ENCODE data around the gene PMEL. TPM values are rescaled to one million over a fixed set of nuclear protein-coding genes. Genes with fewer than 3 reads are reported as not detected.

Gene PMEL
- total RNA-seq, 1 experiment from 2014 or later = 5.8 TPM

DNA sequence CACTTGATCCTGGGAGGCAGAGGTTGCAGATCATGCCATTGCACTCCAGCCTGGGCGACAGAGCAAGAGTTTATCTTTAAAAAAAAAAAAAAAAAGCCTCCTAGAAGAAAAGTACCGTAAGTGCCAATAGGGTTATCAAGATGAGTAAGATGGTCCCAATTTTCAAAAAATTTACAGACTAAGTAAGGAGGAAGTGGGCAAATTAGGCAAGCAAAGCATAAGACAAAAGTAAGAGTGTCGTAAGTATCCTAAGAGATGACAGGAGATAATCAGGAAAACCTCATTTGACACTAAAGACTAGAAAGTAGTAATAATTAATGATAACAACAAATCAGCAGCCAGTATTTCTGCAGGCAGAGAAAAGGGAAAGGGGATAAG, 50.4 kb downstream of the PMEL start:
- H2AFZ ChIP-seq (ENCODE audit: low read depth, low read length, poor library complexity, severe bottlenecking) = no peak overlapping the region
- peaks cover 27 to 47% of the 10 kb centered on the region in 2 experiments for H3K4me1 ChIP-seq (ENCODE audit: control insufficient read depth in 1 of 2, insufficient read depth in 2 of 2, low read length in 2 of 2)
- no peaks in the 10 kb centered on the region for H3K9me2 ChIP-seq (ENCODE audit: insufficient read depth)
- no peak for DNase-seq (ENCODE audit: low read depth, low spot score)
- no peaks in the 10 kb centered on the region for H3K9me3 ChIP-seq (ENCODE audit: control insufficient read depth in 1 of 2, insufficient read depth in 1 of 2, low read depth in 1 of 2, low read length in 2 of 2)
- ChIA-PET CTCF (no interaction called here), POLR2A (interaction anchor here (0.6 kb wide), 1 partner anchor 79 kb away, joined by 3 read pairs; no protein-coding TSS in a partner anchor), RAD21 (ENCODE audit: low non-redundant PET in 1 of 2, low total read pairs in 2 of 2, uncharacterized antibody in 2 of 2, unreplicated experiment in 2 of 2) (interaction anchor here in 1 of 2 experiments (0.7 kb wide), 1 partner anchor 177 kb away, joined by 6 read pairs; no protein-coding TSS in a partner anchor)
- no peaks in the 10 kb centered on the region for H4K20me1 ChIP-seq (ENCODE audit: insufficient read depth)
- TF ChIP-seq RAD21 (IDR thresholded peaks at IDR 0.05; ENCODE audit: low read depth) (no peak), MAX (IDR thresholded peaks at IDR 0.05) (no peak), POLR2A (IDR thresholded peaks at IDR 0.05; ENCODE audit: borderline replicate concordance, extremely low read depth, insufficient read depth, insufficient read length) (no peak), ZNF274 (IDR thresholded peaks at IDR 0.05; ENCODE audit: low read depth, low read length) (no peak), CEBPB (IDR thresholded peaks at IDR 0.05; ENCODE audit: low read depth) (no peak), POLR2AphosphoS5 (IDR thresholded peaks at IDR 0.05; ENCODE audit: low read depth, low read length) (no peak), JUND (IDR thresholded peaks at IDR 0.05) (no peak), SIN3A (IDR thresholded peaks at IDR 0.05; ENCODE audit: low read depth) (no peak), SRF (IDR thresholded peaks at IDR 0.05; ENCODE audit: low read depth) (no peak), FOSL1 (IDR thresholded peaks at IDR 0.05; ENCODE audit: low read depth) (no peak)
- TF ChIP-seq, protein P1, sequence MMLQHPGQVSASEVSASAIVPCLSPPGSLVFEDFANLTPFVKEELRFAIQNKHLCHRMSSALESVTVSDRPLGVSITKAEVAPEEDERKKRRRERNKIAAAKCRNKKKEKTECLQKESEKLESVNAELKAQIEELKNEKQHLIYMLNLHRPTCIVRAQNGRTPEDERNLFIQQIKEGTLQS (IDR thresholded peaks at IDR 0.05) = no peak
- TF ChIP-seq, protein P2, sequence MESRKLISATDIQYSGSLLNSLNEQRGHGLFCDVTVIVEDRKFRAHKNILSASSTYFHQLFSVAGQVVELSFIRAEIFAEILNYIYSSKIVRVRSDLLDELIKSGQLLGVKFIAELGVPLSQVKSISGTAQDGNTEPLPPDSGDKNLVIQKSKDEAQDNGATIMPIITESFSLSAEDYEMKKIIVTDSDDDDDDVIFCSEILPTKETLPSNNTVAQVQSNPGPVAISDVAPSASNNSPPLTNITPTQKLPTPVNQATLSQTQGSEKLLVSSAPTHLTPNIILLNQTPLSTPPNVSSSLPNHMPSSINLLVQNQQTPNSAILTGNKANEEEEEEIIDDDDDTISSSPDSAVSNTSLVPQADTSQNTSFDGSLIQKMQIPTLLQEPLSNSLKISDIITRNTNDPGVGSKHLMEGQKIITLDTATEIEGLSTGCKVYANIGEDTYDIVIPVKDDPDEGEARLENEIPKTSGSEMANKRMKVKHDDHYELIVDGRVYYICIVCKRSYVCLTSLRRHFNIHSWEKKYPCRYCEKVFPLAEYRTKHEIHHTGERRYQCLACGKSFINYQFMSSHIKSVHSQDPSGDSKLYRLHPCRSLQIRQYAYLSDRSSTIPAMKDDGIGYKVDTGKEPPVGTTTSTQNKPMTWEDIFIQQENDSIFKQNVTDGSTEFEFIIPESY (IDR thresholded peaks at IDR 0.05; ENCODE audit: extremely low read depth, insufficient replicate concordance, low read length) = no peak
- H3K36me3 ChIP-seq (ENCODE audit: control insufficient read depth in 1 of 2, insufficient read depth in 2 of 2, low read length in 2 of 2) = no peaks in the 10 kb centered on the region
- intact Hi-C loops (cut with micrococcal nuclease) = no loop called here
- ATAC-seq = no peak
- H3K27ac ChIP-seq (ENCODE audit: low read depth, low read length) = no peak overlapping the region
- peak overlapping the region; percentile 48 for H3K4me2 ChIP-seq (ENCODE audit: low read length)
- no peak overlapping the region for H3K4me3 ChIP-seq (replicated peaks in 1 of 2; ENCODE audit: low read depth in 1 of 2, low read length in 2 of 2)
- no peak overlapping the region for H3K9ac ChIP-seq (ENCODE audit: low read length)
- H3K79me2 ChIP-seq (ENCODE audit: insufficient read depth, low read length) = peaks cover 53% of the 10 kb centered on the region
- BruUV-seq (replicated peaks) = no TSS peak
- no peaks in the 10 kb centered on the region for H3K27me3 ChIP-seq (ENCODE audit: insufficient read depth, low read length)
